ENCODE results near the gene DVL2.

DNA sequence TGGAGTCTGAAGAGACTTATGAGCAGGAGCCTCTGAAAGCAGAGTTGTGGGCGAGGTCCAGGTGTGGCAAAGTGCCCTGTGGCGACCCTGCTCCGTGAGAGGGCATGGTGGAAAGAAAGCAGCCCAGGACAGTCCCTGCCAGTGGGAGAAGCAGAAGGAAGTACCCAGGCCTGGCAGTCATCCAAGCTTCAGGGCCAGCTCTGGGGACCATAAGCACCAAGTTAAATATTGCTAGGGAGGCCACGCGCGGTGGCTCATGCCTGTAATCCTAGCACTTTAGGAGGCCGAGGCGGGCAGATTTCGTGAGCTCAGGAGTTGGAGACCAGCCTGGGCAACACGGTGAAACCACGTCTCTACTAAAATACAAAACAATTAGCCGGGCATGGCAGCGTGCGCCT is 50.2 kb downstream of the DVL2 start:
- TF ChIP-seq EP300 (IDR thresholded peaks at IDR 0.05): no peak
- TF ChIP-seq POLR2A (IDR thresholded peaks at IDR 0.05; ENCODE audit: low read depth): no peak
- TF ChIP-seq, protein P1, sequence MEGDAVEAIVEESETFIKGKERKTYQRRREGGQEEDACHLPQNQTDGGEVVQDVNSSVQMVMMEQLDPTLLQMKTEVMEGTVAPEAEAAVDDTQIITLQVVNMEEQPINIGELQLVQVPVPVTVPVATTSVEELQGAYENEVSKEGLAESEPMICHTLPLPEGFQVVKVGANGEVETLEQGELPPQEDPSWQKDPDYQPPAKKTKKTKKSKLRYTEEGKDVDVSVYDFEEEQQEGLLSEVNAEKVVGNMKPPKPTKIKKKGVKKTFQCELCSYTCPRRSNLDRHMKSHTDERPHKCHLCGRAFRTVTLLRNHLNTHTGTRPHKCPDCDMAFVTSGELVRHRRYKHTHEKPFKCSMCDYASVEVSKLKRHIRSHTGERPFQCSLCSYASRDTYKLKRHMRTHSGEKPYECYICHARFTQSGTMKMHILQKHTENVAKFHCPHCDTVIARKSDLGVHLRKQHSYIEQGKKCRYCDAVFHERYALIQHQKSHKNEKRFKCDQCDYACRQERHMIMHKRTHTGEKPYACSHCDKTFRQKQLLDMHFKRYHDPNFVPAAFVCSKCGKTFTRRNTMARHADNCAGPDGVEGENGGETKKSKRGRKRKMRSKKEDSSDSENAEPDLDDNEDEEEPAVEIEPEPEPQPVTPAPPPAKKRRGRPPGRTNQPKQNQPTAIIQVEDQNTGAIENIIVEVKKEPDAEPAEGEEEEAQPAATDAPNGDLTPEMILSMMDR (IDR thresholded peaks at IDR 0.05): no peak
- no peak for TF ChIP-seq POLR2AphosphoS5 (IDR thresholded peaks at IDR 0.05)
